BE2C (cell line): ENCODE data around the gene TIMM50.

ENCODE experiments used
- DNase-seq: peaks from one replicate; pipeline ENCODE4 v3.0.0-alpha.2; 2020
- H3K27me3 ChIP-seq: fragments of 250-450 bp; sonication (Bioruptor Pico); 2 replicates; pipeline ENCODE4 v1.5.1; 2020; ENCODE audit warnings: mild to moderate bottlenecking
- H3K36me3 ChIP-seq: fragments of 250-450 bp; sonication (Bioruptor Pico); 2 replicates; pipeline ENCODE4 v1.5.1; 2020; ENCODE audit warnings: mild to moderate bottlenecking
- H3K4me1 ChIP-seq: fragments of 250-450 bp; sonication (Bioruptor Pico); 2 replicates; pipeline ENCODE4 v1.5.1; 2020
- H3K4me3 ChIP-seq: 2 replicates; pipeline ENCODE4 v1.5.1; 2011; ENCODE audit warnings: low read depth, low read length
- H3K9me3 ChIP-seq: fragments of 250-450 bp; sonication (Bioruptor Pico); 2 replicates; pipeline ENCODE4 v1.5.1; 2020
- TF ChIP-seq, protein P1 (sequence below): IDR thresholded peaks from 2 replicates; pipeline ENCODE4 v1.5.1; 2012; ENCODE audit warnings: mild to moderate bottlenecking, low read depth, low read length

The TIMM50 gene

GRCh38 chr19:39524495-39524894 is 43.9 kb downstream of the TIMM50 start:
- no peak for DNase-seq

GRCh38 chr19:39525205-39525604 is 44.6 kb downstream of the TIMM50 start:
- TF ChIP-seq, protein P1, sequence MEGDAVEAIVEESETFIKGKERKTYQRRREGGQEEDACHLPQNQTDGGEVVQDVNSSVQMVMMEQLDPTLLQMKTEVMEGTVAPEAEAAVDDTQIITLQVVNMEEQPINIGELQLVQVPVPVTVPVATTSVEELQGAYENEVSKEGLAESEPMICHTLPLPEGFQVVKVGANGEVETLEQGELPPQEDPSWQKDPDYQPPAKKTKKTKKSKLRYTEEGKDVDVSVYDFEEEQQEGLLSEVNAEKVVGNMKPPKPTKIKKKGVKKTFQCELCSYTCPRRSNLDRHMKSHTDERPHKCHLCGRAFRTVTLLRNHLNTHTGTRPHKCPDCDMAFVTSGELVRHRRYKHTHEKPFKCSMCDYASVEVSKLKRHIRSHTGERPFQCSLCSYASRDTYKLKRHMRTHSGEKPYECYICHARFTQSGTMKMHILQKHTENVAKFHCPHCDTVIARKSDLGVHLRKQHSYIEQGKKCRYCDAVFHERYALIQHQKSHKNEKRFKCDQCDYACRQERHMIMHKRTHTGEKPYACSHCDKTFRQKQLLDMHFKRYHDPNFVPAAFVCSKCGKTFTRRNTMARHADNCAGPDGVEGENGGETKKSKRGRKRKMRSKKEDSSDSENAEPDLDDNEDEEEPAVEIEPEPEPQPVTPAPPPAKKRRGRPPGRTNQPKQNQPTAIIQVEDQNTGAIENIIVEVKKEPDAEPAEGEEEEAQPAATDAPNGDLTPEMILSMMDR: no peak
- Histone ChIP-seq H3K4me3 (no peak overlapping the region), H3K9me3 (no peaks in the 10 kb centered on the region), H3K27me3 (no peaks in the 10 kb centered on the region), H3K36me3 (no peaks in the 10 kb centered on the region), H3K4me1 (no peaks in the 10 kb centered on the region)
- no peak for DNase-seq

More at GRCh38 chr19:39524495-39524894, 43.9 kb downstream of the TIMM50 start:
- Histone ChIP-seq H3K4me3 (no peak overlapping the region), H3K9me3 (no peaks in the 10 kb centered on the region), H3K36me3 (no peaks in the 10 kb centered on the region), H3K4me1 (no peaks in the 10 kb centered on the region), H3K27me3 (no peaks in the 10 kb centered on the region)
- TF ChIP-seq, protein P1: no peak

DNA sequence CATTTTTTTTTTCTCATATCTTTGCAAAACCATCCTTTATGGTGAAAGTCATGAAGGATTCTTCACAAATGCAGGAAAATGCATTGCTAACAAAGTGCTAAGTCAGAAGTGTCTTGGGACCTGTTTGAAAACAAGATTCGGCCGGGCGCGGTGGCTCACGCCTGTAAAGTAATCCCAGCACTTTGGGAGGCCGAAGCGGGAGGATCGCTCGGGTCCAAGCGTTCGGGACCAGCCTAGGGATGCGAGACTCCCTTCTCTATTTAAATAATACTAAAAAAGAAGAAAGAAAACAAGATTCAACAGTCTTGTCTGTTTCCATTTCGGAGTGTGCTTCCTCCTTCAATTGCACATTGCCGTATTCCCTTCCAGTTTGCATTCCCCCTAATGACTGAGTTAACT is 51.2 kb downstream of the TIMM50 start:
- no peak for DNase-seq
- H3K4me3 ChIP-seq: peak overlapping the region; percentile 83
- no peaks in the 10 kb centered on the region for H3K9me3 ChIP-seq
- no peaks in the 10 kb centered on the region for H3K4me1 ChIP-seq
- H3K36me3 ChIP-seq: no peaks in the 10 kb centered on the region
- TF ChIP-seq, protein P1: no peak
- H3K27me3 ChIP-seq: no peaks in the 10 kb centered on the region

DNA sequence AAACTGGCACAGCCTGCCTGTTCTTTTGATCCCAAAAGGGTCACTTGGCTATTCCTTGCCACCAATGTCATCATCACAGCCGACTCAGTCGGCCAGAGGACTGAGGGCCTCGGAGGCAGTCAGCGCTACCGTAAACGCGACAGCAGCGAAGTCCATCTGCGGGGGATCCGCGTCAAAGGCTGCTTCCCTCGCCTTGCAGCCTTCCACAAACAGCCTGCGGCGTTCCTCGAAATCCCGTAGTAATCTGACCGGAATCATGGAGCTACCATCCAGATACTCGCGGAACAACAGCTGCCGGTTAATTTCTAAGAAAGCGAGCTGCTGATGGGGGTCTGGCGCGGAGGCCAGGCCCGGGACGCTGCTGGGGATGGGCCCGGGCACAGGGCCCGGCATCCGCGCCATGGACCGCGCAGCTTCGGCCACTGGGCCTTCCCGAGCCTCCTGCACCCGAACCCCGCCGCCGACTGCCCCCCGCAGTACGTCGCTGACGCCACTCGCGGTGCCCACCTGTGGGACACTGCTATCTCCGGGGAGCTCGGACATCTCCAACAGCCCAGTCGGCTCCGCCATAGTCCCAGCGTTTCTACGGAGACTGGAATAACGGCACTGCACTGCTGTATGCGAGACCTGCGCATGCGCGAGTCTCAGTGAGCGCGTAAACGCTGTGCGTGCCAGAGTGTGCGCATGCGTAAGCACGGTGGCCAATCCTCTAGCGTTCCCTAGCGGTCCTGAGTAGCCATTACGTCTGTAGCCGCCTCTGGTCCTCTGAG is 51.8 kb downstream of the TIMM50 start, which contains the start of gene EID2B:
Gene EID2B, minus strand, starts transcription at position 620 of the 770 bp plus-strand sequence. Its CDS starts 50 bp downstream, at position 570.
- Histone ChIP-seq H3K9me3 (no peaks in the 10 kb centered on the region), H3K36me3 (no peaks in the 10 kb centered on the region), H3K4me3 (peak within 1 kb of the TSS; percentile 83), H3K27me3 (no peaks in the 10 kb centered on the region), H3K4me1 (no peaks in the 10 kb centered on the region)
- TF ChIP-seq, protein P1: peak; percentile 98
- DNase-seq: peak; percentile 96

DNA sequence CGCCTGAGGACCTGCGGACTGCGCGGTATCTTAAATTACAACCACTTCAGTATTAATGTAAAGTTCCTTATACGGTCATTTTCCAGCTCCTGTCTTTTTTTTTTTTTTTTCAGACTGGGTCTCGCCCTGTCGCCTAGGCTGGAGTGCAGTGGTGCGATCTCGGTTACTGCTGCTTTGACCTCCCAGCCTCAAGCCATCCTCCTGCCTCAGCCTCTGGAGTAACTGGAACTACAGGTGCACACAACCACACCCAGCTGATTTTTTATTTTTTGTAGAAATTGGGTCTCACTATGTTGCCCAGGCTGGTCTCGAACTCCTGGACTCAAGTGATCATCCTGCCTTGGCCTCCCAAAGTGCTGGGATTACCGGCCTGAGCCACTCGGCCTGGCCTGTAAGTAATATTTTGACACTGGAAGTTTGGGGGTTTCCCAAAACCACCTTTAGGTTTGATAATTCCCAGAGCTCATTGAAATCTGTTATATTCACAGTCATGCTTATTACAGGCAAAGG is 52.4 kb downstream of the TIMM50 start:
- no peak for DNase-seq
- no peaks in the 10 kb centered on the region for H3K36me3 ChIP-seq
- H3K4me1 ChIP-seq: no peaks in the 10 kb centered on the region
- no peaks in the 10 kb centered on the region for H3K27me3 ChIP-seq
- TF ChIP-seq, protein P1: no peak
- H3K4me3 ChIP-seq: no peak overlapping the region; the same call in 1 of the 2 replicates
- H3K9me3 ChIP-seq: no peaks in the 10 kb centered on the region

DNA sequence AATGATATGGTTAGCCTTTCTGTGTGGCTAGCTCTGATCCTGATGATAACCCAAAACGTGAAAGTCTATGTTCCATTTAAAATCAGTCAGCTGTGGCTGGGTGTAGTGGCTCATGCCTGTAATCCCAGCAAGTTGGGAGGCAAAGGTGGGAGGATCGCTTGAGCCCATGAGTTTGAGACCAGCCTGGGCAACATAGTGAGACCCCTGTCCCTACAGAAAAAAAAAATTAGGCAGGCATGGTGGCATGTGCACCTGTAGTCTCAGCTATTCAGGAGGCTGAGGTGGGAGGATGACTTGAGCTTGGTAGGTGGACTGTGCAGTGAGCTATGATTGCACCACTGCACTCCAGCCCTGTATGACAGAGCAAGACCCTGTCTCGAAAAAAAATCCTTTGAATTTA is 53.2 kb downstream of the TIMM50 start:
- no peaks in the 10 kb centered on the region for H3K36me3 ChIP-seq
- H3K4me3 ChIP-seq: no peak overlapping the region
- TF ChIP-seq, protein P1: no peak
- H3K4me1 ChIP-seq: no peaks in the 10 kb centered on the region
- no peaks in the 10 kb centered on the region for H3K27me3 ChIP-seq
- no peak for DNase-seq
- no peaks in the 10 kb centered on the region for H3K9me3 ChIP-seq
